Vagina (tissue), 2 donors: ENCODE results near the gene ARFGEF3. TPM values are rescaled to one million over a fixed set of nuclear protein-coding genes. Genes with fewer than 3 reads are reported as not detected.

Source experiments
- DNase-seq, 2 donors: peaks; one replicate each; pipeline ENCODE4 v3.0.0-alpha.2; 2017; ENCODE audit errors: extremely low spot score in 2 of 2
- H3K27ac ChIP-seq: fragments of 200-600 bp; sonication (generic); one replicate; pipeline ENCODE4 v1.5.1; 2019
- H3K27me3 ChIP-seq: fragments of 200-600 bp; sonication (generic); one replicate; pipeline ENCODE4 v1.5.1; 2019
- H3K36me3 ChIP-seq, 2 donors: fragments of 200-600 bp; sonication (generic); one replicate each; pipeline ENCODE4 v1.5.1; 2017 to 2019
- H3K4me1 ChIP-seq: fragments of 200-600 bp; sonication (generic); one replicate; pipeline ENCODE4 v1.5.1; 2019
- H3K4me3 ChIP-seq, 2 donors: fragments of 200-600 bp; sonication (generic); 1 replicate in 1 of 2; 2 replicates in 1 of 2; pipeline ENCODE4 v1.5.1; 2016 to 2019
- H3K9me3 ChIP-seq: fragments of 200-600 bp; sonication (generic); one replicate; pipeline ENCODE4 v1.5.1; 2019
- CTCF ChIP-seq, 3 experiments: fragments of 450-650 bp in 2 of 3; fragments of 200-600 bp in 1 of 3; sonication (generic) in 1 of 3; IDR thresholded peaks; one replicate each; pipeline ENCODE4 v1.5.1; 2017 to 2019; ENCODE audit warnings: antibody characterized with exemption in 3 of 3, mild to moderate bottlenecking in 2 of 3, moderate library complexity in 2 of 3
- POLR2A ChIP-seq, 2 donors: fragments of 450-650 bp; IDR thresholded peaks; one replicate each; pipeline ENCODE4 v1.6.1; 2017; ENCODE audit warnings: antibody characterized with exemption in 2 of 2, mild to moderate bottlenecking in 2 of 2, moderate library complexity in 2 of 2
- POLR2AphosphoS5 ChIP-seq, 2 donors: sonication (generic); formaldehyde crosslinking; IDR thresholded peaks; one replicate each; pipeline ENCODE4 v1.9.0; 2017; ENCODE audit warnings: antibody characterized with exemption in 2 of 2, mild to moderate bottlenecking in 2 of 2, low read depth in 1 of 2; ENCODE audit not compliant: insufficient read depth in 1 of 2
- intact Hi-C: fragments of 100-400 bp; cut with DNase I; formaldehyde crosslinking; loops from one replicate; pipeline ENCODE4 v1.15.1; 2023
- total RNA-seq: library from RNA; depleted of rRNA; stranded (reverse); fragments of >200 nt; gene quantifications from one replicate; pipeline ENCODE4 v1.2.3, GENCODE V29; 2016

The ARFGEF3 gene
- total RNA-seq, 1 donor from 2014 or later = 2.2 TPM

- Histone ChIP-seq H3K9me3 (no peaks in the 10 kb centered on the region), H3K27ac (no peak overlapping the region), H3K36me3 (no peaks in the 10 kb centered on the region), H3K4me1 (no peaks in the 10 kb centered on the region), H3K27me3 (no peaks in the 10 kb centered on the region), H3K4me3 (no peak overlapping the region)
- TF ChIP-seq POLR2A (IDR thresholded peaks at IDR 0.05) (no peak), POLR2AphosphoS5 (IDR thresholded peaks at IDR 0.05; ENCODE audit: insufficient read depth in 1 of 2, low read depth in 1 of 2) (no peak), CTCF (IDR thresholded peaks at IDR 0.05) (no peak)
- no peak for DNase-seq
- intact Hi-C loops = no loop called here
Measured at GRCh38 chr6:138242987-138243592, 81.4 kb downstream of the ARFGEF3 start.

GRCh38 chr6:138245751-138246150, 84.0 kb downstream of the ARFGEF3 start:
- TF ChIP-seq POLR2A (IDR thresholded peaks at IDR 0.05) = no peak
- TF ChIP-seq CTCF (IDR thresholded peaks at IDR 0.05) = no peak
- no peak for TF ChIP-seq POLR2AphosphoS5 (IDR thresholded peaks at IDR 0.05; ENCODE audit: insufficient read depth in 1 of 2, low read depth in 1 of 2)
- peak in 1 of 2 donors; percentile 37 for DNase-seq
- intact Hi-C loops = no loop called here

GRCh38 chr6:138246650-138247440, 85.1 kb downstream of the ARFGEF3 start:
- no peaks in the 10 kb centered on the region for H3K36me3 ChIP-seq
- no peak for TF ChIP-seq CTCF (IDR thresholded peaks at IDR 0.05)
- no peak for TF ChIP-seq POLR2A (IDR thresholded peaks at IDR 0.05)
- TF ChIP-seq POLR2AphosphoS5 (IDR thresholded peaks at IDR 0.05; ENCODE audit: insufficient read depth in 1 of 2, low read depth in 1 of 2) = no peak
- no peaks in the 10 kb centered on the region for H3K9me3 ChIP-seq
- no peak overlapping the region for H3K27ac ChIP-seq
- DNase-seq = peak in 1 of 2 donors; percentile 62
- H3K4me3 ChIP-seq = no peak overlapping the region
- no peaks in the 10 kb centered on the region for H3K27me3 ChIP-seq
- intact Hi-C loops = no loop called here
- H3K4me1 ChIP-seq = no peaks in the 10 kb centered on the region

More at GRCh38 chr6:138245751-138246150, 84.0 kb downstream of the ARFGEF3 start:
- Histone ChIP-seq H3K4me3 (no peak overlapping the region), H3K27ac (no peak overlapping the region), H3K36me3 (no peaks in the 10 kb centered on the region), H3K27me3 (no peaks in the 10 kb centered on the region), H3K9me3 (no peaks in the 10 kb centered on the region), H3K4me1 (no peaks in the 10 kb centered on the region)

- Histone ChIP-seq H3K9me3 (no peaks in the 10 kb centered on the region), H3K36me3 (no peaks in the 10 kb centered on the region), H3K27me3 (no peaks in the 10 kb centered on the region), H3K4me3 (no peak overlapping the region), H3K4me1 (no peaks in the 10 kb centered on the region), H3K27ac (no peak overlapping the region)
- intact Hi-C loops = no loop called here
- peak in 1 of 2 donors; percentile 42 for DNase-seq
- no peak for TF ChIP-seq POLR2A (IDR thresholded peaks at IDR 0.05)
- TF ChIP-seq CTCF (IDR thresholded peaks at IDR 0.05) = no peak
- no peak for TF ChIP-seq POLR2AphosphoS5 (IDR thresholded peaks at IDR 0.05; ENCODE audit: insufficient read depth in 1 of 2, low read depth in 1 of 2)
Measured at GRCh38 chr6:138248011-138248410, 86.3 kb downstream of the ARFGEF3 start.

- H3K27me3 ChIP-seq = no peaks in the 10 kb centered on the region
- intact Hi-C loops = no loop called here
- no peaks in the 10 kb centered on the region for H3K9me3 ChIP-seq
- no peak for TF ChIP-seq POLR2A (IDR thresholded peaks at IDR 0.05)
- TF ChIP-seq POLR2AphosphoS5 (IDR thresholded peaks at IDR 0.05; ENCODE audit: insufficient read depth in 1 of 2, low read depth in 1 of 2) = no peak
- TF ChIP-seq CTCF (IDR thresholded peaks at IDR 0.05) = no peak
- no peaks in the 10 kb centered on the region for H3K36me3 ChIP-seq
- peak in 1 of 2 donors; percentile 18 for DNase-seq
- H3K27ac ChIP-seq = no peak overlapping the region
- H3K4me1 ChIP-seq = no peaks in the 10 kb centered on the region
- H3K4me3 ChIP-seq = no peak overlapping the region
Measured at GRCh38 chr6:138248878-138249277, 87.1 kb downstream of the ARFGEF3 start.
